Right atrium auricular region (tissue), 2 donors: ENCODE measurements around the gene CAPN15. TPM values are rescaled to one million over a fixed set of nuclear protein-coding genes. Genes with fewer than 3 reads are reported as not detected.

Source experiments
- DNase-seq: peaks from one replicate; pipeline ENCODE4 v3.0.0-alpha.2; 2019; ENCODE audit warnings: low spot score
- H3K27ac ChIP-seq, 2 donors: fragments of 200-600 bp; sonication (generic); 1 replicate in 1 of 2; 2 replicates in 1 of 2; pipeline ENCODE4 v1.5.1; 2016 to 2019
- H3K27me3 ChIP-seq, 2 donors: fragments of 200-600 bp; sonication (generic); one replicate each; pipeline versions ENCODE4 v1.5.1 to v1.6.0; 2017 to 2019
- H3K36me3 ChIP-seq: fragments of 200-600 bp; sonication (generic); one replicate; pipeline ENCODE4 v1.5.1; 2016
- H3K4me1 ChIP-seq, 2 donors: fragments of 200-600 bp; sonication (generic); one replicate each; pipeline versions ENCODE4 v1.5.1 to v1.6.0; 2017 to 2019
- H3K4me3 ChIP-seq, 2 donors: fragments of 200-600 bp; sonication (generic); 1 replicate in 1 of 2; 2 replicates in 1 of 2; pipeline ENCODE4 v1.5.1; 2017 to 2019; ENCODE audit warnings: mild to moderate bottlenecking in 1 of 2, moderate library complexity in 1 of 2
- H3K9me3 ChIP-seq, 2 donors: fragments of 200-600 bp; sonication (generic); one replicate each; pipeline ENCODE4 v1.5.1; 2019
- CTCF ChIP-seq, 2 donors: fragments of 200-600 bp; sonication (generic); IDR thresholded peaks; one replicate each; pipeline ENCODE4 v1.5.1; 2019; ENCODE audit warnings: antibody characterized with exemption in 2 of 2
- total RNA-seq, 2 donors: library from RNA; depleted of rRNA; stranded (reverse); fragments of >200 nt; gene quantifications; one replicate each; pipeline ENCODE4 v1.1.0, GENCODE V29; 2016

CAPN15 gene
- total RNA-seq, 2 donors from 2014 or later = 18.5 to 28.1 TPM

- Histone ChIP-seq H3K4me3 (peak overlapping the region in 1 of 2 donors; percentile 77), H3K27me3 (no peaks in the 10 kb centered on the region), H3K27ac (peak overlapping the region in 1 of 2 donors; percentile 97), H3K4me1 (peaks cover 0 to 52% of the 10 kb centered on the region in 2 donors), H3K36me3 (no peaks in the 10 kb centered on the region), H3K9me3 (no peaks in the 10 kb centered on the region)
- DNase-seq = no peak
- TF ChIP-seq CTCF (IDR thresholded peaks at IDR 0.05) = no peak
These were observed 59.4 kb downstream of the CAPN15 start for GRCh38 chr16:586645-587590.

GRCh38 chr16:588639-588888 lies 61.1 kb downstream of the CAPN15 start:
- peak overlapping the region; percentile 77 to 83 for H3K4me3 ChIP-seq
- no peaks in the 10 kb centered on the region for H3K27me3 ChIP-seq
- no peak for TF ChIP-seq CTCF (IDR thresholded peaks at IDR 0.05)
- no peaks in the 10 kb centered on the region for H3K9me3 ChIP-seq
- H3K36me3 ChIP-seq = no peaks in the 10 kb centered on the region
- peak overlapping the region; percentile 96 to 97 for H3K27ac ChIP-seq
- DNase-seq = peak; percentile 63
- peaks cover 0 to 59% of the 10 kb centered on the region in 2 donors for H3K4me1 ChIP-seq

GRCh38 chr16:588889-589657 lies 61.6 kb downstream of the CAPN15 start:
- no peaks in the 10 kb centered on the region for H3K36me3 ChIP-seq
- H3K9me3 ChIP-seq = no peaks in the 10 kb centered on the region
- peak overlapping the region; percentile 77 to 83 for H3K4me3 ChIP-seq
- DNase-seq = peak; percentile 98
- peak overlapping the region; percentile 96 to 97 for H3K27ac ChIP-seq
- no peaks in the 10 kb centered on the region for H3K27me3 ChIP-seq
- TF ChIP-seq CTCF (IDR thresholded peaks at IDR 0.05) = no peak
- H3K4me1 ChIP-seq = peaks cover 0 to 54% of the 10 kb centered on the region in 2 donors

GRCh38 chr16:589658-590187 lies 62.2 kb downstream of the CAPN15 start, which contains the start of gene RAB40C:
Gene RAB40C, plus strand, starts transcription at chr16:590066. Its CDS starts 226 bp downstream, at chr16:590292.
- no peaks in the 10 kb centered on the region for H3K36me3 ChIP-seq
- H3K4me1 ChIP-seq = peaks cover 0 to 50% of the 10 kb centered on the region in 2 donors
- TF ChIP-seq CTCF (IDR thresholded peaks at IDR 0.05) = no peak

GRCh38 chr16:590188-590814 lies 62.8 kb downstream of the CAPN15 start:
- Histone ChIP-seq H3K4me1 (peaks cover 0 to 50% of the 10 kb centered on the region in 2 donors), H3K9me3 (no peaks in the 10 kb centered on the region), H3K4me3 (peak overlapping the region; percentile 78 to 92), H3K36me3 (no peaks in the 10 kb centered on the region), H3K27me3 (no peaks in the 10 kb centered on the region), H3K27ac (peak overlapping the region; percentile 79 to 86)
- no peak for DNase-seq
- no peak for TF ChIP-seq CTCF (IDR thresholded peaks at IDR 0.05)

More at GRCh38 chr16:589658-590187, 62.2 kb downstream of the CAPN15 start, which contains the start of gene RAB40C:
- DNase-seq = peak; percentile 100
- peak within 1 kb of the TSS; percentile 96 to 97 for H3K27ac ChIP-seq
- peak within 1 kb of the TSS; percentile 78 to 92 for H3K4me3 ChIP-seq
- H3K9me3 ChIP-seq = no peaks in the 10 kb centered on the region
- H3K27me3 ChIP-seq = no peaks in the 10 kb centered on the region
